H1 (cell line): ENCODE measurements around the gene STIM1. TPM values are rescaled to one million over a fixed set of nuclear protein-coding genes. Genes with fewer than 3 reads are reported as not detected.

Source experiments
- EGR1 ChIP-seq: IDR thresholded peaks from 2 replicates; pipeline ENCODE4 v1.6.1; 2011; ENCODE audit warnings: low read depth, low read length, borderline replicate concordance
- MAX ChIP-seq: IDR thresholded peaks from 2 replicates; pipeline ENCODE4 v1.6.1; 2012; ENCODE audit warnings: inconsistent platforms
- POLR2A ChIP-seq, 2 experiments: IDR thresholded peaks; 1 replicate in 1 of 2; 2 replicates in 1 of 2; pipeline ENCODE4 v1.6.1; 2011; ENCODE audit warnings: low read depth in 2 of 2, low read length in 2 of 2, mild to moderate bottlenecking in 2 of 2; ENCODE audit errors: control extremely low read depth in 1 of 2
- SAP30 ChIP-seq: fragments of 300-600 bp; sonication (generic); IDR thresholded peaks from 2 replicates; pipeline ENCODE4 v1.7.1; 2012; ENCODE audit warnings: low read length, moderate library complexity, mild to moderate bottlenecking, inconsistent platforms; ENCODE audit not compliant: insufficient read depth, insufficient replicate concordance
- SIX5 ChIP-seq: IDR thresholded peaks from 2 replicates; pipeline ENCODE4 v1.6.1; 2011; ENCODE audit warnings: mild to moderate bottlenecking, low read depth, low read length
- polyA plus RNA-seq, 7 experiments: library from polyadenylated mRNA; depleted of rRNA in 3 of 7; stranded (reverse) in 5 of 7; unstranded in 2 of 7; fragments of >200 nt in 5 of 7; fragments of 200-250 nt in 2 of 7; gene quantifications; 1 replicate in 5 of 7; 2 replicates in 1 of 7; 4 replicates in 1 of 7; pipeline versions ENCODE4 v1.2.1 to v1.2.3, GENCODE V29; 2011 to 2013; ENCODE audit warnings: missing spikeins in 2 of 7, mixed read lengths in 2 of 7
- total RNA-seq: library from RNA; stranded (reverse); fragmentation: NEBNext Ultra II Directional; extraction: Animal tissue kit (Norgen Biotek cat#: 25700); gene quantifications from 2 replicates; pipeline ENCODE4 v1.2.1, GENCODE V29; 2021

Gene STIM1
- total and polyA plus RNA-seq, 2 of the 8 experiments (the other 6 are each of a cell fraction or from before 2014, with no cell fraction given) = 11.1 to 12.2 TPM

- TF ChIP-seq EGR1 = no peak
- no peak for TF ChIP-seq SAP30
- no peak for TF ChIP-seq MAX
- no peak for TF ChIP-seq SIX5
- TF ChIP-seq POLR2A (IDR thresholded peaks at IDR 0.05; ENCODE audit: control extremely low read depth in 1 of 2, low read depth in 2 of 2, low read length in 2 of 2) = no peak
- TF ChIP-seq, all 59 proteins: peak for 0
These were observed 186.4 kb downstream of the STIM1 start (continued) for GRCh38 chr11:4041731-4042391.
